WI38 (cell line): Measurements from ENCODE around the gene CLEC1B.
"Not testable (repeated sequence)": the region's sequence is repeated elsewhere in the genome, so short reads cannot be mapped to it uniquely, and the experiment has no call there.

Experiments used
- H3K4me3 ChIP-seq: 2 replicates; pipeline ENCODE4 v1.5.1; 2011; ENCODE audit warnings: low read depth, mild to moderate bottlenecking, control low read depth, low read length
- CTCF ChIP-seq: IDR thresholded peaks from 2 replicates; pipeline ENCODE4 v1.5.1; 2012; ENCODE audit warnings: low read depth, mild to moderate bottlenecking, control low read depth, low read length

CLEC1B gene

DNA sequence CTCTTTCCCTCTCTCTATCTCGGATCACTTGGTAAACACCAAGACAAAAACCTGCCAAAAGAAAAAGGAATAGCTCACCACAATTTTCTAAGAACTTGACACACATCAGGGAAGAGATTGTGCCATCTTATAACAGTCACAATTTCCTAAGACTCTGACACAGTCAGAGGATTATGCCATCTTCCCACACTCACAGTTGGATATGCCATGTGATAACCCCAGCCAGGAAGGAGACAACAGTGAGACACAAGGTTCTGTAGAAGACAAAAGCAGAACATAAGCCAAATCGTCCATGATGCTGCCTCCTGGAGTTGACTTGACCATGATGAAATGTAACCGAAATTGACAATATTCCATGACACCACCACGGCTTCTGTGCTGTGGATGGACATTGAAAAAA lies 28.8 kb upstream of the CLEC1B start:
- no peak for TF ChIP-seq CTCF
- no peak overlapping the region for H3K4me3 ChIP-seq

- no peak overlapping the region for H3K4me3 ChIP-seq
Measured at GRCh38 chr12:10027311-10027710, 28.4 kb upstream of the CLEC1B start.

DNA sequence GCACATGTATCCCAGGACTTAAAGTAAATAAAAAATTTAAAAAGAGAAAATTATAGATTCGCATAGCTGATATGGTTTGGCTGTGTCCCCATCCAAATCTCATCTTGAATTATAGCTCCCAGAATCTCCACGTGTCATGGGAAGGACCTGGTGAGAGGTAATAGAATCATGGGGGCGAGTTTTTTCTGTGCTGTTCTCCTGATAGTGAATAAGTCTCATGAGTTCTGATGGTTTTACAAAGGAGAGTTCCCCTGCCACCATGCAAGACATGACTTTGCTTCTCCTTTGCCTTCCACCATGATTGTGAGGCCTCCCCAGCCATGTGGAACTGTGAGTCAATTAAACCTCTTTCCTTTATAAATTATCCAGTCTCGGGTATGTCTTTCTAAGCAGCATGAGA lies 27.7 kb upstream of the CLEC1B start:
- not testable (repeated sequence) for H3K4me3 ChIP-seq

More at GRCh38 chr12:10027311-10027710, 28.4 kb upstream of the CLEC1B start:
- TF ChIP-seq CTCF, result no peak

DNA sequence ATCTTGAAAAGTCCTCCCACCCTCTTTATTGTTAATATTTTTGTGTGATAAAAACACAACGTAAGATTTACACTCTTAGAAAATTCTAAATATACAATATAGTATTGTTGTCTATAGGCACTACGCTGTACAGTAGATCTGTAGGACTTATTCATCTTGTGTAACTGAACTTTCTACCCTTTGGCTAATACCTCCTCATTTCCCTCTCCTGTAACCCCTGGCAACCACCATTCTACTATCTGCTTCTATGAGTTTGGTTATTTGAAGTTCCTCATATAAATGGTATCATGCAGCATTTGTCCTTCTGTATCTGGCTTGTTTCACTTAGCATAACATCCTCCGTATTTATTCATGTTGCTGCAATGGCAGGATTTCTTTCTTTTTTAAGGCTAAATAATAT lies 26.3 kb upstream of the CLEC1B start:
- no peak overlapping the region for H3K4me3 ChIP-seq
- no peak for TF ChIP-seq CTCF

DNA sequence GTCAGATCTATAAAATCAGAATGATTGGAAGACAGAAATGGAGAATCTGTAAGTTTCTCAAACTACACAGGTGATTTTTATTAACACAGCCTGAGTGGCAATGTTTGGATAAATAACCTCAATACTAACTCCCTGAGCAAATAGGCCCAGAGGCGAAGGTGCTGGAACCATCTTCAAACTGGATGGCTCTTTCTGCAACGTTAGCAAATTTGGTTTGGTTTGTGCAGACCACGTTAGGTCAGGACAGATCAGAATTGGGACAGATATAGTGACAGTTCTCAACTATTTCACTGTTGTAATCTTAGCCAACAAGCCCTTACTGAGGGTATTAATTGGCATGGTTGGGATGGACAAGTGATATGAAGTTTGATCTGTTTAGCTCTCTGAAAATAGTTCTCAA lies 22.4 kb upstream of the CLEC1B start:
- TF ChIP-seq CTCF, result no peak
- no peak overlapping the region for H3K4me3 ChIP-seq

DNA sequence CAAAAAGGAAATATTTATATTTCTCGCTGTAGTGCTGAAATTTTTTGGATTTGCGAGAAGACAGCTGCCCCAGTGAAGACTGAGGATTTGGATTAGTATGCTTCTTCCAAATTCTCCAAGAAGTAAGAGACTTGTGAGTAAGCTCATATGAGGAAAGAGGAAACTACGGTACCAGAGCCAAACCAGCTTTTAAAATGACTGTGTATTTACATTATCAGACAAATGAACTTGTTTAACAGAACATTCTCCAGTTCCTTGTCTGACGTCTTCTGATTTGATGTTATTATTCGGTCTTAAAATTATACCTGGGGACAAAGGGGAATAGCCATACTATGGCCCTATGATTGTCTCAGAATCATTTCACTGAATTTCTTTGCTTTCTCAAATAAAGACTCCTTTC lies 19.5 kb upstream of the CLEC1B start:
- H3K4me3 ChIP-seq, result no peak overlapping the region
- TF ChIP-seq CTCF, result no peak

DNA sequence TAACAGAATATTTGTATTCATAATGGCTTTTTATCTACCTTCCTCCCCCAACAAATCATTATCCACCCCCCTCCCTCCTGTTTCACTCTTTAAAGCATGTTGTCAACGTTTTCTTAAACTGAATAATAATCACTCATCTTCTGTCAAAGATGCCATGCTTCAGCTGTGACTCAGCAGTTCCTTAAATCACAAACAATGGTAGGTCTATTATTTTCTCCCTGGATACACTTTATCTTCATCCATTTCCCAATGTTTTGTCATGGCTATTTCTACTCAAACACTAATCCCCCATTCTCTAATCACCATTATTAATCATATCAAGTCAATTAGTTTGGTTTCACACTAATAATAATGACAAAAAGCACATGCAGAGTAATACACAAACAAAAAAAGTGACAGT lies 18.0 kb upstream of the CLEC1B start:
- TF ChIP-seq CTCF, result no peak
- no peak overlapping the region for H3K4me3 ChIP-seq

DNA sequence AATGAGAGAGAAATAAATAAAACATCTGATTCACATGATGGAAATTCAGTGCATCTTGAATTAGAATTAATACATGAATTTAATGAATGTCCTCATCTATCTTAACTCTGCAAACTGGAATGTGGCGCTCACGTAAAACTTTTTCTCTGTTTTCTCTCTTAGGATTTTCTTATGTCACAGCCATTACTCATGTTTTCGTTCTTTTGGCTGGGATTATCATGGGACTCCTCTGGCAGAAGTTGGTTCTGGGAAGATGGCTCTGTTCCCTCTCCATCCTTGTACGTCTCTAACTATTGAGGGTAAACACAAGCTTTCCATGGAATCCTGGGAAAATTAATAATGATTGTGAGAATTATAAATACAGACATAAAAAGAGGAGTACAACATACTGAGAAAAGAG lies 16.5 kb upstream of the CLEC1B start:
- no peak for TF ChIP-seq CTCF
- no peak overlapping the region for H3K4me3 ChIP-seq
